Activated gamma-delta T cell treated with anti-CD3 and anti-CD28 coated beads, Interleukin-2, amount 50 U/mL, for 16 hours (primary cell): ENCODE data around the gene PITPNM2.

ENCODE experiments used
- DNase-seq: peaks from one replicate; pipeline ENCODE4 v3.0.0-alpha.2; 2020; ENCODE audit warnings: low read depth

PITPNM2 gene

DNA sequence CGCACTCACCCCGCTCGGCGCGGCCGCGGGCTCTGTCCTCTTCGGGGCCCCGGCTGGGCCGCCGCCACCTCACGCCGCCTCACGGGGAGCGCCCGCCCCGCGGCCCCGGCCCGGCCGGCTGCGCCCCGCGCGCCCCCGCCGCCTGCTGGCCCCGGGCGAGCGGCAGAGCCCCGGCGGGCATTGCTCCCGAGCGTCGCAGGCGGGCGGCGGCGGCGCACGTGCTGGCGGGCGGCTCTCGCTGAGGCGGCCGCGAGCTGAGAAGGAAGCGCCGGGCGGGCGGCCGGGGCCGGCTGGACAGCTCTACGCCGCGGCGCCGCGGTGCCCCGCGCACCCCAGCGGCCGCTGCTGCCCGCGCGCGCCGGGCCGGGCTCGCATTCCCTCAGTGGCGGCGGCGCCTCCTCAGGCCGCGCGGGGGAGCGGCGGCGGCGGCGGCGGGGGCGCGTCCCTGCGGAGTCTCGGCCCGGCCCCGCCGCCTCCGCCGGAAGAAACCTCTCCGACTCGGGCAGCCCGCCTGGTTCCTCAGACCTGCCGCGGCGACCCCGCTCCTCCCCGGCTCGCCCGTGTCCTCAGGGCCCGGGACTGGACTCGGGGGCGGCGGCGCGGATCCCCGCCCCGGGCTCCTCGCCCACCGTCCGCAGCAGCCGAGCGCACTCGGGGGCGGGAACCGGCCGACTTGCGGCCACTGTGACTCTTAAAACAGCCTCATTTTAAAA is at the start of gene PITPNM2:
PITPNM2 (minus strand) TSS at position 347 of the 713 bp plus-strand sequence. CDS start 116,500 bp downstream, outside the sequence.
- DNase-seq: peak; percentile 40

DNA sequence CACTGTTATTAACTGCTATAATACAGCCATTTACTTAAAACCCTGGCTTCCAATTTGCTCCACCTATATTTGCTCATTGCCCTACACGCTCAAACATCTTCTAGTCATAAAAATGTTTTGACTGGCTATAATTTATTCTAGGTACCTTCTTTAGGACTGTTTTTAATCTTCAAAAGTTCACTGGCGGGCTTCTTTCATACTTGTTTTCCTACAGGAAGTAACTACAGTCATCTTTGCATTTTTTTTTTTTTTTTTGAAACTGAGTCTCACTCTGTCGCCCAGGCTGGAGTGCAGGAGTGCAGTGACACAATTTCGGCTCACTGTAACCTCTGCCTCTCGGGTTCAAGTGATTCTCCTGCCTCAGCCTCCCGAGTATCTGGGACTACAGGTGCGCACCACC is 49.5 kb upstream of the PITPNM2 start:
- DNase-seq: no peak

DNA sequence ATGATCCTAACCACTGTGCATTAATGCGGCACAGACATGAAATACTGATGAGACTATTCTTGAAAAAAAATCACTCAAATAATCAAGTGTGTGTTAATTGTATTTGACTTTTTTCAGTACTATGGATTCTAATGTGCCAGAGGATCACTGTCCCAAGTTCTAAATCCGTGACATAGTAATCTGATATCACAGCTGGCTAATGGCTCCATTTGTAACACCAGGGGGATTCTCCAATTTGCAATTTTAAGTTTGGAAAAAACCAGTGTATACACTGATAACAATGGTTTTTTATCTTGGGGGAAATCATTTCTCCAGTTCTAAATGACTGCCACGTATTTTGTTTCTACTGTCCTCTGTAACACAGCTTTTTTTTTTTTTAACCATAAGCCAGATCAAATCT is 49.0 kb upstream of the PITPNM2 start:
- no peak for DNase-seq

DNA sequence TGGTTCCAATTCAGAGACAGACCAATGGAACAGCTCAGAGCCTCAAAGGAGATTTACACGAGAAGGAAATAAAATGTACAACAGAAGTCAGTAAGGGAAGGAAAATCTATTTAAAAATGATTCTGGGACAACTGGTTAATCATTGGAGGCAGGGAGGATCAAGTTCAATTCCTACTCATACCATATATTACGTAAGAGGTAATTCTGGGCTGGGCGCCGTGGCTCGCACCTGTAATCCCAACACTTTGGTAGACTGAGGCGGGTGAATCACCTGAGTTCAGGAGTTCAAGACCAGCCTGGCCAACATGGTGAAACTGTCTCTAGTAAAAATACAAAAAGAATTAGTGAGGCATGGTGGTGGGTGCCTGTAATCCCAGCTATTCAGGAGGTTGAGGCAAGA is 36.7 kb upstream of the PITPNM2 start:
- no peak for DNase-seq

DNA sequence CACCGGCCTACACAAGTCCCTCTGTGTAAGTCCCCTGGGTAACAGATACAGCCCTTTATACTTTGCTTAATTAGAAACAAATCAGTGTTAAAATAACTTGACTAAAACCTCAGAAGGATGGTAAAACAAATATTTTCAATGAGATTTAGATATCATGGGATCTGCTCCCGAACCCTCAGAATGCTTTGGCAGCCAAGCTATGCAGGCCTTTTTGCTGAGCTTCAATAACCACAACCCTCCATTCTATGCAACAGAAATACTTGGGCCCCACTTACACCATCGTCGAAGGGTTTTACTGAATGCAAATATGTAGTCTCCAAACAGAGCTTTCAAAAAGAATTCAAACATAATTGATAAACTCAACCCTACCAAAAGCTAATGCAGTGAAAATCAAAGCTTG is 29.3 kb upstream of the PITPNM2 start:
- no peak for DNase-seq

DNA sequence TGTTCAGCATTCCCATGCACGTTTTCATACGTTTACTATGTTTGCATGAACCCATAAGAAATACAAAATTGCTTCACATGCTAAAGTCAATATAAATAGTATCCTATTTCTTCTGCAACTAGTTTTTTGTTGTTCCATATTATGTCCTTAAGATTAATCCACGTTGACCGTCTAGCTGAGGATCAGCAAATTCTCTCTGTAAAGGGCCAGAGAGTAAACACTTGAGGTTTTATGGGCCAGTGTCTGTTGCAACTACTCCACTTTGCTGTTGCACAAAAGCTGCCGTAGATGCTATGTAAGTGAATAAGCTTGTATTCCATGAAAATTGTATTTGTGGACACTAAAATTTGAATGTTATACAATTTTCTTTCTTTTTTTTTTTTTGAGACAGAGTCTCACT is 21.1 kb upstream of the PITPNM2 start:
- DNase-seq: no peak

DNA sequence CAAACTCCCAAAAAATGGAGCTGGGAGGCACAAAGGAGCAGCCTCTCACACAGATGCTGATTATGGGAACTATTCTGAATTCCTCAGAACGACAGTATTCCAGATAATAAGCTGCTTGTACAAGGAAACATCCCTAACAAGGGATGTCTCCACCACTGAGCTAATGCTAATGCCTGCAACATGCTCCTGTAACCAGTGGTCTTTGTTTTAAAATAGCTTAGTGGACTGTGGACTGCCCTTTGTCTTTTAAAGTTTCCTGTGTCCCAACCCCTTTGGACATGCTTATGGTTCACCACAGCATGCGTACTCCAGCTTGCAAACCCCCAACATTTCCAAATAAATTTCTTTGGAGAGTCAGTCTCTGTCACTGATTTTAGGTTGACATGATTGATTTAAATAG is 16.4 kb upstream of the PITPNM2 start:
- DNase-seq: no peak

DNA sequence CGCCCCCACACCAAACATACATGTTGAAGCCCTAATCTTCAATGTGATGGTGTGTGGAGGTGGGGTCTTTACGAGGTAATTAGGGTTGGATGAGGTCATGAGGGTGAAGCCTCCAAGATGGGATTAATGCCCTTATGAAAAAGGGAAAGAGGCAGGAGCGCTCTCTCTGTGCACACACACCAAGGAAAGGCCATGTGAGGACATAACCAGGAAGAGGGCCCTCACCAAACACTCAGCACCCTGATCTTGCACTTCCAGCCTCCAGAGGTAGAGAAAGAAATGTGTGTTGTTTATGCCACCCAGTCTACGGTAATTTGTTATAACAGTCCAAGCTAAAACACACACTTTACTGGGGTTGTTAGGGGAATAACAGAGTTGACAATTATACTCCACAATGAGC is 14.6 kb upstream of the PITPNM2 start:
- DNase-seq: no peak

DNA sequence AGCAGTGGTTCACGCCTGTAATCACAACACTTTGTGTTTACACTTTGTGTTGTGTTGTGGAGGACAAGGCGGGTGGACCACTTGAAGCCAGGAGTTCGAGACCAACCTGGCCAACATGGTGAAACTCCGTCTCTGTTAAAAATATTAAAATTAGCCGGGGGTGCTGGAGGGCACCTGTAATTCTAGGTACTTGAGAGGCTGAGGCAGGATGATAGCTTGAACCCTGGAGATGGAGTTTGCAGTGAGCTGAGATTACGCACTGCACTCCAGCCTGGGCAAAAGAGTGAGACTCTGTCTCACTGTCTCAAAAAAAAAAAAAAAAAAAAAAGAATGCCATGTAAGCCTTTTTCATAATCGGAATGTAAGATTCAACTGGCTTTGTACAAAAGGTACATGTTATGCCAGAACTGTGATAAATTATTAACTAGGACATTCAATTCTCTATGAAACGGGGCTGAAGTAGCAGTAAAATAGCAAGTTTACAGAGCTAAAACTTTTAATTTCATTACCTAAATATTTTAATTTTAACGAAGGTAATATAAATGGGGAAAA is 13.9 kb upstream of the PITPNM2 start:
- DNase-seq: no peak

DNA sequence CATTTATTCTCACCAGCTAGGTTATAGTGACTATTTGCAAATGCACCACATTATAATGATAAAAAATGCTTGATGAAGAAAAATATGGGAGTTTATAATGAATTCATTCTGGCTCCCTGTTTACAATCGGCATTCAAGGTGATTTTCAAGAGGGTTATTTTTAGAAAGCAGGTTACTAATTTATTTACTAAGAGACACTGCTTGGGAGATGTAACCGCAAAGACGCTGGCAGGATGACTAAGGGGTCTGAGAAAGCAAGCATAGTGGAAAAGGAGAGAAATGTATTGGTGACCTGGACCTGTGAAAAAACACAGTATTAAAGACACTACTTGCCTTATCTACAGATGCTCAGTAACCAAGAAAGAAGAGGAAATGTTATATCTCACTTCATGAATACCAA is 13.3 kb upstream of the PITPNM2 start:
- no peak for DNase-seq

DNA sequence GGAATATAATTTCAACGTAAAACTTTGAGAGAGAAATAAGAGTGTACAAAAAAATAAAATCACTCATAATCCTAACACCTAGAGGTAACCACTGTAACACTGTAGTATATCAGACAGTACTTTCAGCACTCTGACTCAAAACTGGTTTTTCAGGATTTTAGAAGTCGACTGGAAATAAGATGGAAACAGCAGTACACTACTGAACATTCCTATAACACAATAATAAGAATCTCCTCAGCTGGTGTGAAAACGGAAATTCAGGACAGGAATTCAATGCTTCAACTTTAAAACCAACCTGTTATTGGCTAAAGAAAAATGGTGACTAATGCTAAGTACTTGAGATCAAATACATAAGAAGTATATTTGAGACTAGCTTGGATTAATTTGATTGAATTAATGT is 12.3 kb upstream of the PITPNM2 start:
- no peak for DNase-seq

DNA sequence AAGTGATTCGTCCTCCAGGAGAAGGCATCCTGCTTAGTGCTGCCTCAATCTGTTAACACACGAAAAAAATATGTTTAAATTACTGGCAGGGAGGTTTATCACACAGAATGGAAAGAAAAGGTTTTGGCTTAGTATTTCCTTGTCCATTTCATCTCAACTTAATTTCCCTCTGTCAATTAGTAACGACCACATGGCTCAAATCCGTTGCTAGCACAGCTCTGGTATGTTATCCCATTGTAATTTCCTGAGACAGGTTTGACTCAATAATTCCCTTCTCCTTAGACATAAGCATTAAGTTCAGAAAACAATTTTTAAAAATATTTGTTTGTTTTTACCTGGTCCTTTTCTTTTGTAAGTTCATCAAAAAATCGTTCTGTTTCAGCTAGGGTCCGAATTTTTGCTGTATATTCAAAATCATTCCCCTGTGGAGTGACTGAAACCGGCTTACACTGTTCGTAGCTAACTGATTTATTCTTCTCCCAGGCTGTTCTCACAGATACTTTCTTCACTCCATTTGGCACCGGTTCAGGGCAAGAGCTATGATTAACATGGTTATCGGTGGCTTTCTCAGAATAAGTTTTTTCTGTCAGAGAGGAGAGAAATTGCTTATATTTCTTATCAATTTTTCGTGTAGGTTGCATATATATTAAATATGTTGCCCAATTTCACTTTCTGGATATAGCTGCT is 10.1 kb upstream of the PITPNM2 start:
- DNase-seq: no peak

DNA sequence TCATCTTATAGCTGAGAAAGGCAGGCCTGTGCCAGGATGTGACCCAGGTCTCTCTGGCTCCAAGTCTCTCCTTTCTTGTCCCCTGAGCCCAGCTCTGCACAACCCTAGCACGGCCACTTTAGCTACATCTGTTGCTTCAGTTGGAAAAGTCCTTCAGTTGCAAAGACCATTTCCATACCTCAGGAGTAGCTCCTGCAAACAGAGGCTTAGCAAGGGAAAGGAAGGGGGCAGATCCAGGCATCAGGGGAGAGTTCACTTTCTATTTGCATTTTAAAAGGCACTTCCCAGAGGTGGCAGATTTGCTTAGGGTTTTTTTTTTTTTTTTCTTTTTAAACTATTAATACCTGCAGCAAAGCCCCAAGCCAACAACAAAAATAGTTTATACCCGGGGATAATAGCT is 3.0 kb upstream of the PITPNM2 start:
- DNase-seq: no peak

DNA sequence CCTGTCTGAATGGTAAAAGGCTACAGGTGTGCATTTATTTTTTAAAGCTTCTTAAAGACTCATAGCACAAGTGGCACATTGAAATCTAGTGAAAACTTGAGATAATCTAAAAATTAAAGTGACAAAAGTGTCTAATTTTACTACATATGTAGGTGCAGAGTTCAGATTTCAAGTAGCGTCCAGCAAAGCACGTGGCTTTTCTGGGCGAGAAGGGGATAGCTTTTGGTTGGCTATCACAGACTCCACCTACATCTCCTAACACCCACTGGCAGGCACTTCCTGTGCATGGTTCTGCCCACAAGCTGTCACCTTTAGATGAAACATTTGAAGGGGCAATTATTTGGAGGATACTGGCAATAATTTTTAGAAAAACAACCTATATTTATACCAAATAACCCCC is 1.9 kb upstream of the PITPNM2 start:
- DNase-seq: no peak

DNA sequence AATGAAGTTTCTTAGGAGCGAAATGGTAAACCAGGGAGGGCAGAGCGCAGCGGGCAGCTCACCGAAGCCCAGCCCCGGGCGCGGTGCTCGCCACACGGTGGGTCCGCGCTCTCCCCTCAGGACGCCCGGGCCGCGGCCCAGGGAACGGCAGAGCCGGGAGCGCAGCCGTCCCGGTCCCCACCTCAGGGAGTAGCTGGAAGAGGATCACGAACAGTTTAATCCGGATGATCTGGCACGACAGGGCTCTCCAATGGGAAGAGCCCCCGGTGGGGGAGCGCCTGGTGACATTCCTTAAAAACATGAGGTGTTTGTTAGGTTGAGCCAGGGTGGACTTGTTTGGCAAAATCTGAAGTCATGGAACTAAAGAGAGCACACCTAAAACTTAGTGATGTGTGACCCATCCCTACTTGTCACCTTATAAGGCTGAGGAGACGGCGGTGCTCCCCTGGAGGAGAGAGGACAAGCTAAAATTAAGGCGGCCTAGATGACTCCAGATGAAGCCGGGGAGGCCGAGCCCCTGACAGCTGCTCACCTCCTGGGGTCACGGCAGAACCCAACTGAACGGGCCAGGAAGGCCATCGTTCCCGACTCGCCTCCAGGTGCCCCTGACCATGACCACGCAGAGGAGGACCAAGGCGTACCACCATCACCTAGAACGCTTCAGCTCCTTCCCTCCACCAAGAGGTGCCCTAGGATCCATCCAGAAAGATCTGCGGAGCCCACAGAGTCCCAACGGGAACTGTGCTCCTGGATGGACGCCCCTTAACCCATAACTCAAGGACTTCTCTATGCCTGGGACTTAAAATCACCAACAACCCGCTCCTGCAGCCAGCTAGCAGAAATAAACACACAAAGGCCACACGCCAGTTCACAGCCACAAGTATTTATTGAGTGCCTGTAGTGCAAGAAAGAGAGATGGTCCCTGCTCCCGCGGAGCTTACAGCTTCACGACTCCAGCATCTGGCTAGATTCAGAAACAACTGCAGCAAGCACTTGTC is 866 bp upstream of the PITPNM2 start:
- DNase-seq: no peak

DNA sequence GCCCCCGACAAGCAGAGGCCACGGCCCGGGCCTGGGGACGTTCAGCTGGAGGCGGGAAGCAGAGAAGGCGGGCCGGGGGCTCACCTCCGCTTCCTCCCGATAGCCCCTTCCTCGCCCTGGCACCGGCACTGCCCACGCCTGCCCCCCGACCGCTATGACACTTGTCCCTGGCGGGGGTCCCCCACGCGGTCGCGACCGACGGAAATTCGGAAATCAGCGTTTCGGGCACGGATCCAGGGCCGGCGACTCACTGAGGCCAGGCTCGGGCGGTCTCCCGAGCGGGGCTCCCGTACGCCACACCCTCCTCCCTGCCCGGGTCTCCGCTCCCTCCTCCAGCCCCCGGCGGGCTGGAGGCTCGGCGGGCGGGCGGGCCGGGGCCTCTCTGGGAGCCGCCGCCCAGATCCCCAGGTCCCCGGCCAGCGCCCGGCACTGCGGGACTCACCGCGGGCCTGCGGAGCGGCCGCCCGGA is 581 bp downstream of the PITPNM2 start:
- DNase-seq: no peak

DNA sequence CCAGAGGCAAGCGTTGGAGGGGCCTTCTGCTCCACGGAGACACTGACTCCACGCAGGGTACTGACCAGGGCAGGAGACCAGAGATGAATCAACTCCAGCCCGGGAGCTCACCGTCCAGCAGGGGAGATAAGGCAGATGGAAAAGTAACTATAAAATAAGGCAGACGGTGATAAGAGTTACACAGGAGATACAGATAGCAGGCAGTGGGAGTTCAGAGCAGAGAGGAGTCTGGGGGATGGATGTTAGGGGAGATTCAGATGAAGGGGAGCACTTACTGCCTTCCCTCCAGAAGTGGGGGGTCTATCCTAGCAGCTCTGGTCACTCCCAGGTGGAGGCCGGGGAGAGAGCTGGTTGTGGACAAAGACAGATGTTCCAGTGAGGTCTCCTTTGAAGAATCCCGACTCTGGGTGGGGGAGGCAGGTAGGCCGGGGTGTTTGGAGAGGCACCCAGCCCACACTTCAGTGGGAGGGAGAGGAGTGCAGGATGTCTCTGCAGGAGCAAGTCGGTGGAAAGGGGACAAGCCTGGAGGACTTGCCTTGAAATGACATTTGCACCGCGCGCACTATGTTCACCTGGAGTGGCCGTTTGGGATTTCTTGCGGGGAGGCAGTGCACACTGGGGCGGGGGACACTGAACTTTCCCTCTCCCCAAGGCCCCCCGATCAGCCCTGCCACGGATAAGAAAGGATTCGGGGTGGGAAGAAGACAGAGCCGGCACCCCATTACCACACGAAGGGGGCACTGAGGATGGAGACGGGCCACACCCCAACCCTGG is 1.2 kb downstream of the PITPNM2 start:
- DNase-seq: no peak

DNA sequence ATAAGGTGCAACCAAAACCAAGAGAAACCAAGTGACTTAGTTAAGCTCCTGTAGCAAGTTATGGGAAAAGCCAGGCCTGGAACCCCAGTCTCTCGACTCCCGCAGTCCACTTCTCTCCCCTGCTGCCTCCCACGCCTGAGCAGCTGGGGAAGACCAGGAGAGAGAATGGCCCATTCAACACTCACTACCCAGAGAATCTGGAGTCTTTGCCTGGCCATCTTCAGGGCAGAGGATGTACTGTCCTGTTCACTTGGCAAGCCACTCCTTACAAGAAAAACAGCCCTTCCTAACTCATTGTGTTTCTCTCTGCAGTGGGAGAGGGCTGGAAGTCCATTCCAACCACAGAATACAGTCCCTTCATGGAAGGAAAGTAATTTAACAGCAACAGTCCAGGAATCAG is 1.8 kb downstream of the PITPNM2 start:
- DNase-seq: no peak

DNA sequence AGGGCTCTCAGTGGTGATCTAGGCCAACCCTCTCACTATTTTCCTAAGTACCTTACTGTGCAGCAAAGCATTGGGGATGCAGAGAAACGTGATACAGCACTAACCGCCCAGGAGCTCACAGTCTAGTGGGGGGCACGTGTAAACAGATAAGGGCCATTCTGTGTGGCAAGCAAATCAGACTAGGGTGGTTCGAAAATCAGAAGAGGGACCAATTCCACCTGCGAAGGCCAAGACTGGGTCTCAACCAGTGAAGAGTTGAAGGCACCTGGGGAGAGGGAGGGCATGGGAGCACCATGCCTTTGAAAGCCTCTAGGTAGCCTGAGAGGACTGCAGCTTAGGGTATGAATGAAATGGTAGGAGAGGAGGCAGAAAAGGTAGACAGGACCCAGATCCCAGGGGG is 2.2 kb downstream of the PITPNM2 start:
- DNase-seq: no peak

DNA sequence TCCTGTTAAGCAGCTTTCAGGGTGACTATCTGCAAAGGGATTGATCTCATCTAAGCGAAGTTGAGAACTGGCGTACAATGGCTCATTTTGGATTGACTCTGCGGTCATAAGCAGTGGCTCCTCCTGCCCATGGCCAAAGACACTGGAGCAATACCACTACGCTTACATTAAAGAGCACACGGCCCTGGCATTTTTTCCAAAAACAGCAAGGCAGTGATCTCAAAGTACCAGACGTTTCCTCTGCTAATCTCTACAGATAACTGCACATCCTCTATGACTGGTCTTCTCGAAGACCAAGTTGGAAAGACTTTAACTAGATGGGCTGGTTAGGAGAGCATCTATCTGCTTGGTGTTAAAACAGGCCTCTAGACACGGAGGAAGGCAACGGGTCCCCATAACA is 2.7 kb downstream of the PITPNM2 start:
- no peak for DNase-seq

DNA sequence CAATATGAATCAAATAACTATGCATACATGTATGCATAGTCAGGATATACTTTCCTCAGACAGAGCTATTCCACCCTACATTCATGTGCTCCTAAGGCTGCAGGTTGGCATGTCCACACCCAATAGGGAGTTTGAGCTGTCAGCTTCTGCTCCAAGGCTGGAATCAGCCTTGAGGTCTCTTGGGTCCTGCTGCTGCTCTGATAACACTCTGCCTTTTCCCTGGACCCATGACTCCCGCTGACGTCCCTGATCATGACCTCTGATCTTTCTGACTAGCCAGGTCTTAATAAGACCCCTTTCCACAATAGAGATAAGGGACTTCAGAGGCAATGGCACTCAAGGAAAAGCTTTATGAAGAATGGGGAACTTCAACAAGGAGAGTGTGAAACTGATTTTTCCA is 5.7 kb downstream of the PITPNM2 start:
- DNase-seq: no peak
